Measurements from ENCODE around the gene POLH. TPM values are rescaled to one million over a fixed set of nuclear protein-coding genes. Genes with fewer than 3 reads are reported as not detected.

POLH gene
- total and polyA plus RNA-seq, 9 of the 15 experiments (the other 6 are each of a cell fraction or from before 2014, with no cell fraction given): 5.8 to 31.6 (median 20.6) TPM

- TF ChIP-seq HNRNPUL1 (IDR thresholded peaks at IDR 0.05; ENCODE audit: low read length) (no peak), ZNF77 (CRISPR knock-in tag; IDR thresholded peaks at IDR 0.05) (no peak), PKNOX1 (IDR thresholded peaks at IDR 0.05) (no peak; the same call in 1 of the 2 replicates), EZH2 (IDR thresholded peaks at IDR 0.05; ENCODE audit: borderline replicate concordance, low read depth, low read length) (no peak), DACH1 (IDR thresholded peaks at IDR 0.05; ENCODE audit: partially characterized antibody) (no peak), ESRRB (CRISPR knock-in tag; IDR thresholded peaks at IDR 0.05; ENCODE audit: borderline replicate concordance) (0 out of 2 replicates have a peak, but pooled peaks have one; percentile 63), ZNF398 (CRISPR knock-in tag; IDR thresholded peaks at IDR 0.05) (0 out of 2 replicates have a peak, but pooled peaks have one; percentile 4), DDX20 (tag; IDR thresholded peaks at IDR 0.05; ENCODE audit: low read depth) (peak; percentile 82), ZNF134 (CRISPR knock-in tag; conservative IDR thresholded peaks at IDR 0.05) (no peak; the same call in 1 of the 2 replicates), ID3 (CRISPR knock-in tag; IDR thresholded peaks at IDR 0.05) (peak; percentile 65; the same call in 1 of the 2 replicates), ID3 (tag; IDR thresholded peaks at IDR 0.05) (peak; percentile 95), IRF2 (CRISPR knock-in tag; IDR thresholded peaks at IDR 0.05) (no peak), ZNF586 (CRISPR knock-in tag; conservative IDR thresholded peaks at IDR 0.05) (peak; percentile 92), XRCC3 (IDR thresholded peaks at IDR 0.05) (no peak), SMAD4 (CRISPR knock-in tag; conservative IDR thresholded peaks at IDR 0.05) (peak; percentile 77), SIX5 (IDR thresholded peaks at IDR 0.05; ENCODE audit: borderline replicate concordance in 1 of 2, insufficient read depth in 1 of 2, low read depth in 1 of 2, low read length in 2 of 2) (no peak)
- TF ChIP-seq, protein P1, sequence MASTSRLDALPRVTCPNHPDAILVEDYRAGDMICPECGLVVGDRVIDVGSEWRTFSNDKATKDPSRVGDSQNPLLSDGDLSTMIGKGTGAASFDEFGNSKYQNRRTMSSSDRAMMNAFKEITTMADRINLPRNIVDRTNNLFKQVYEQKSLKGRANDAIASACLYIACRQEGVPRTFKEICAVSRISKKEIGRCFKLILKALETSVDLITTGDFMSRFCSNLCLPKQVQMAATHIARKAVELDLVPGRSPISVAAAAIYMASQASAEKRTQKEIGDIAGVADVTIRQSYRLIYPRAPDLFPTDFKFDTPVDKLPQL (IDR thresholded peaks at IDR 0.05; ENCODE audit: extremely low read depth, insufficient read length): peak; percentile 58
- TF ChIP-seq, protein P2, sequence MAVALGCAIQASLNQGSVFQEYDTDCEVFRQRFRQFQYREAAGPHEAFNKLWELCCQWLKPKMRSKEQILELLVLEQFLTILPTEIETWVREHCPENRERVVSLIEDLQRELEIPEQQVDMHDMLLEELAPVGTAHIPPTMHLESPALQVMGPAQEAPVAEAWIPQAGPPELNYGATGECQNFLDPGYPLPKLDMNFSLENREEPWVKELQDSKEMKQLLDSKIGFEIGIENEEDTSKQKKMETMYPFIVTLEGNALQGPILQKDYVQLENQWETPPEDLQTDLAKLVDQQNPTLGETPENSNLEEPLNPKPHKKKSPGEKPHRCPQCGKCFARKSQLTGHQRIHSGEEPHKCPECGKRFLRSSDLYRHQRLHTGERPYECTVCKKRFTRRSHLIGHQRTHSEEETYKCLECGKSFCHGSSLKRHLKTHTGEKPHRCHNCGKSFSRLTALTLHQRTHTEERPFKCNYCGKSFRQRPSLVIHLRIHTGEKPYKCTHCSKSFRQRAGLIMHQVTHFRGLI (CRISPR knock-in tag; IDR thresholded peaks at IDR 0.05): peak; percentile 73; the same call in 1 of the 2 replicates
Observed at GRCh38 chr6:43627008-43627825, 51.2 kb downstream of the POLH start (continued).
